ENCODE measurements around the gene PQBP1. TPM values are rescaled to one million over a fixed set of nuclear protein-coding genes. Genes with fewer than 3 reads are reported as not detected.
A peak's percentile ranks its signal among the peaks of the same experiment; 100 is the strongest.

The PQBP1 gene
- total RNA-seq, 2 experiments from 2014 or later, result 73.4 to 75.3 TPM

DNA sequence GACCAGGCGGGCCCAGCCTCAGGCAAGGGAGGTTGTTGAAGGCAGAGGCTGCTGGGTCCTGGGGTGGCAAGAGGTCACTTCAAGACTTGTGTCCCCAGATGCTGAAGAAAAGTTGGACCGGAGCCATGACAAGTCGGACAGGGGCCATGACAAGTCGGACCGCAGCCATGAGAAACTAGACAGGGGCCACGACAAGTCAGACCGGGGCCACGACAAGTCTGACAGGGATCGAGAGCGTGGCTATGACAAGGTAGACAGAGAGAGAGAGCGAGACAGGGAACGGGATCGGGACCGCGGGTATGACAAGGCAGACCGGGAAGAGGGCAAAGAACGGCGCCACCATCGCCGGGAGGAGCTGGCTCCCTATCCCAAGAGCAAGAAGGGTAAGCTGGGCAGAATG lies 4.4 kb downstream of the PQBP1 start:
- no peaks in the 10 kb centered on the region for H3K9me3 Mint-ChIP-seq (ENCODE audit: low read depth)
- CTCF ChIA-PET, result no interaction called here
- H3K27ac Mint-ChIP-seq, result no peak overlapping the region
- DNase-seq (no peak), ATAC-seq (no peak)
- POLR2A ChIA-PET, result no interaction called here
- intact Hi-C loops (cut with DNase I, micrococcal nuclease), result no loop called here
- no peak overlapping the region for H3K4me3 Mint-ChIP-seq
- H3K36me3 Mint-ChIP-seq (ENCODE audit: low read depth), result peaks cover 20% of the 10 kb centered on the region
- H3K4me1 Mint-ChIP-seq, result peaks cover 5% of the 10 kb centered on the region
- no peaks in the 10 kb centered on the region for H3K27me3 Mint-ChIP-seq

DNA sequence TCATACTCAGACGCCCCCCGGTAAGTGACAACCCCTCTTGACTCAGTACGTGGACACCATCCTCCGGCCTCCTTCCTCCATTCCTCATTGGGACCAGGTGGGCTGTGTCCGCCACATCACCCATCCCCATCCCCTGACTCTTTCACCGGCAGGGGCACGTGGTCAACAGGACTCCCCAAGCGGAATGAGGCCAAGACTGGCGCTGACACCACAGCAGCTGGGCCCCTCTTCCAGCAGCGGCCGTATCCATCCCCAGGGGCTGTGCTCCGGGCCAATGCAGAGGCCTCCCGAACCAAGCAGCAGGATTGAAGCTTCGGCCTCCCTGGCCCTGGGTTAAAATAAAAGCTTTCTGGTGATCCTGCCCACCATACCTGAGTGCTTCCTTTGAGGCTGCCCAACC lies 5.0 kb downstream of the PQBP1 start:
- peaks cover 5% of the 10 kb centered on the region for H3K4me1 Mint-ChIP-seq
- H3K27ac Mint-ChIP-seq, result no peak overlapping the region
- POLR2A ChIA-PET, result no interaction called here
- H3K4me3 Mint-ChIP-seq, result no peak overlapping the region
- intact Hi-C loops (cut with DNase I, micrococcal nuclease), result no loop called here
- ATAC-seq, result no peak
- DNase-seq, result no peak
- no peaks in the 10 kb centered on the region for H3K27me3 Mint-ChIP-seq
- H3K36me3 Mint-ChIP-seq (ENCODE audit: low read depth), result peaks cover 20% of the 10 kb centered on the region
- no peaks in the 10 kb centered on the region for H3K9me3 Mint-ChIP-seq (ENCODE audit: low read depth)
- CTCF ChIA-PET, result interaction anchor here (0.6 to 0.7 kb wide), 2 partner anchors 34 to 364 kb away, joined by 3 read pairs; no protein-coding TSS in a partner anchor

GRCh38 chrX:48903290-48903689 lies 5.6 kb downstream of the PQBP1 start:
- ATAC-seq (no peak), DNase-seq (no peak)
- CTCF ChIA-PET, result interaction anchor here (0.6 to 0.7 kb wide), 2 partner anchors 34 to 365 kb away, joined by 3 read pairs; no protein-coding TSS in a partner anchor
- intact Hi-C loops (cut with DNase I, micrococcal nuclease), result no loop called here
- no peak overlapping the region for H3K27ac Mint-ChIP-seq
- no peaks in the 10 kb centered on the region for H3K27me3 Mint-ChIP-seq
- H3K4me3 Mint-ChIP-seq, result no peak overlapping the region
- H3K4me1 Mint-ChIP-seq, result peaks cover 5% of the 10 kb centered on the region
- H3K36me3 Mint-ChIP-seq (ENCODE audit: low read depth), result peaks cover 20% of the 10 kb centered on the region
- H3K9me3 Mint-ChIP-seq (ENCODE audit: low read depth), result no peaks in the 10 kb centered on the region
- POLR2A ChIA-PET, result interaction anchor here (0.6 kb wide), 1 partner anchor 49 kb away, joined by 3 read pairs; no protein-coding TSS in a partner anchor

- peaks cover 5% of the 10 kb centered on the region for H3K4me1 Mint-ChIP-seq
- intact Hi-C loops (cut with DNase I, micrococcal nuclease), result no loop called here
- peaks cover 20% of the 10 kb centered on the region for H3K36me3 Mint-ChIP-seq (ENCODE audit: low read depth)
- no peak overlapping the region for H3K4me3 Mint-ChIP-seq
- H3K27me3 Mint-ChIP-seq, result no peaks in the 10 kb centered on the region
- H3K27ac Mint-ChIP-seq, result no peak overlapping the region
- CTCF ChIA-PET, result no interaction called here
- no peak for DNase-seq
- POLR2A ChIA-PET, result interaction anchor here (0.6 kb wide), 1 partner anchor 49 kb away, joined by 3 read pairs; no protein-coding TSS in a partner anchor
- ATAC-seq, result no peak
- H3K9me3 Mint-ChIP-seq (ENCODE audit: low read depth), result no peaks in the 10 kb centered on the region
Measured at GRCh38 chrX:48904180-48904579, 6.5 kb downstream of the PQBP1 start.

DNA sequence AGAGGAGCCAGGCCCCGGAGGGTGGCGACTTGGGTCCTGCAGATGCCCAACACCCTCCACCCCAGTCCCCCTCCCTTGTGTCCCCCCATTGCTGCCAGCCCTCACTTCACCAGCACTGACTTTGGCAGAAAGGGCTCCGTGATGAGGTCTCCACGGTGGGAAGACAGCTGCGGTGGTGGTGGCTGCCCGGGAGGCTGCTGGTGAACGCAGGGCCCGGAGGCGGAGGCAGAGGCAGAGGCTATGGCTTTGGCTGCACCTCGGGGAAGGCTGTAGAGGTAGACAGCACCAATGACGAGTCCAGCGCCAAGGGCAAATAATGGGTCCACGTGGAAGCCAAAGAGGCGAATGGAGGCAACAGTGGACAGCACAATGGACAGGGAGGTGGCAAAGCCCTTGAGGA lies 6.9 kb downstream of the PQBP1 start:
- ChIA-PET POLR2A (no interaction called here), CTCF (no interaction called here)
- peaks cover 20% of the 10 kb centered on the region for H3K36me3 Mint-ChIP-seq (ENCODE audit: low read depth)
- no peak overlapping the region for H3K27ac Mint-ChIP-seq
- no peak for DNase-seq
- intact Hi-C loops (cut with DNase I, micrococcal nuclease), result no loop called here
- no peaks in the 10 kb centered on the region for H3K27me3 Mint-ChIP-seq
- no peaks in the 10 kb centered on the region for H3K9me3 Mint-ChIP-seq (ENCODE audit: low read depth)
- no peak for ATAC-seq
- no peak overlapping the region for H3K4me3 Mint-ChIP-seq
- peaks cover 2% of the 10 kb centered on the region for H3K4me1 Mint-ChIP-seq

- Mint-ChIP-seq H3K27ac (no peak overlapping the region), H3K4me3 (no peak overlapping the region), H3K36me3 (ENCODE audit: low read depth) (peaks cover 18% of the 10 kb centered on the region), H3K9me3 (ENCODE audit: low read depth) (no peaks in the 10 kb centered on the region), H3K27me3 (no peaks in the 10 kb centered on the region), H3K4me1 (peaks cover 2% of the 10 kb centered on the region)
- DNase-seq (no peak), ATAC-seq (no peak)
- ChIA-PET POLR2A (no interaction called here), CTCF (no interaction called here)
- intact Hi-C loops (cut with DNase I, micrococcal nuclease), result no loop called here
Measured at GRCh38 chrX:48905090-48905790, 7.5 kb downstream of the PQBP1 start.

DNA sequence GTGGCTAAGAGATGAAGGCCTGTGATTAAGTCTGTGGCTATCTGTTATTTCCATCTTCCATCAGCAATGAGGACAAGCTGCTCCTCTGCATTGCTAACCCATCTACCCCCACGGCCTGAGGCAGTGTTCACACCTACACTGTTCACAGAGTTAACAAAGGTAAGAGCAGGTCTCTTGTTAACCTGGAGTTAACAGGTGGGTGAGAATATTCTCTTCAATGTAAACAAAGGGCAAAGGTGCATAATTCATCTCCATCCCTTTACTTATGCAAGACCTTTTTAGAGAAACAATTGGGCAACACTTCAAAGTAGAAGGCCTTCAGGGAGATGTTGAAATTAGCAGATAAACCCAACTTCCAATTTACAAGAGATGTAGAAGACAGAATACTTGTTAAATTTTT lies 10.9 kb downstream of the PQBP1 start:
- Mint-ChIP-seq H3K27ac (no peak overlapping the region), H3K4me3 (no peak overlapping the region), H3K9me3 (ENCODE audit: low read depth) (no peaks in the 10 kb centered on the region), H3K4me1 (peaks cover 25% of the 10 kb centered on the region), H3K36me3 (ENCODE audit: low read depth) (peaks cover 22% of the 10 kb centered on the region), H3K27me3 (no peaks in the 10 kb centered on the region)
- CTCF ChIA-PET, result no interaction called here
- POLR2A ChIA-PET, result interaction anchor here (1.2 kb wide), 1 partner anchor 11 kb away, joined by 3 read pairs; the partner anchor contains the start of genes PQBP1 and TIMM17B
- DNase-seq (no peak), ATAC-seq (no peak)
- intact Hi-C loops (cut with DNase I, micrococcal nuclease), result no loop called here

- peaks cover 37% of the 10 kb centered on the region for H3K4me1 Mint-ChIP-seq
- ChIA-PET POLR2A (no interaction called here), CTCF (interaction anchor here (0.5 kb wide), 1 partner anchor 29 kb away, joined by 3 read pairs; no protein-coding TSS in a partner anchor)
- no peaks in the 10 kb centered on the region for H3K9me3 Mint-ChIP-seq (ENCODE audit: low read depth)
- H3K27me3 Mint-ChIP-seq, result no peaks in the 10 kb centered on the region
- H3K36me3 Mint-ChIP-seq (ENCODE audit: low read depth), result peaks cover 29% of the 10 kb centered on the region
- intact Hi-C loops (cut with DNase I, micrococcal nuclease), result loop anchor here (10.0 kb wide), 2 partner anchors 235 to 1255 kb away; partner anchors contain the start of genes ELK1 (in 1 of the 2) and UXT (in 1 of the 2)
- no peak for DNase-seq
- ATAC-seq, result no peak
- H3K4me3 Mint-ChIP-seq, result peak overlapping the region; percentile 97
- no peak overlapping the region for H3K27ac Mint-ChIP-seq
Measured at GRCh38 chrX:48909703-48910294, 12.1 kb downstream of the PQBP1 start.

- POLR2A ChIA-PET, result interaction anchor here (0.9 to 2.3 kb wide), 7 partner anchors 13 to 371 kb away, joined by 3 to 39 read pairs (median 5); partner anchors contain the start of genes PQBP1, TBC1D25 and TIMM17B
- intact Hi-C loops (cut with DNase I, micrococcal nuclease), result loop anchor here (1.0 to 10.0 kb wide), 5 partner anchors 14 to 1256 kb away; partner anchors contain the start of genes ELK1 (in 1 of the 2), HDAC6 (in 1 of the 2), PQBP1 (in 1 of the 2) and TIMM17B (in 1 of the 2)
- H3K27me3 Mint-ChIP-seq, result no peaks in the 10 kb centered on the region
- DNase-seq, result no peak
- peaks cover 40% of the 10 kb centered on the region for H3K36me3 Mint-ChIP-seq (ENCODE audit: low read depth)
- ATAC-seq, result peak; percentile 11
- peaks cover 39% of the 10 kb centered on the region for H3K4me1 Mint-ChIP-seq
- CTCF ChIA-PET, result interaction anchor here (0.9 to 1.8 kb wide), 2 partner anchors 26 to 30 kb away, joined by 3 to 9 read pairs; no protein-coding TSS in a partner anchor
- H3K4me3 Mint-ChIP-seq, result peak overlapping the region; percentile 97
- no peaks in the 10 kb centered on the region for H3K9me3 Mint-ChIP-seq (ENCODE audit: low read depth)
- H3K27ac Mint-ChIP-seq, result peak overlapping the region; percentile 92
Measured at GRCh38 chrX:48910926-48911411, 13.2 kb downstream of the PQBP1 start.

- H3K9me3 Mint-ChIP-seq (ENCODE audit: low read depth), result no peaks in the 10 kb centered on the region
- no peaks in the 10 kb centered on the region for H3K27me3 Mint-ChIP-seq
- peaks cover 39% of the 10 kb centered on the region for H3K4me1 Mint-ChIP-seq
- intact Hi-C loops (cut with DNase I, micrococcal nuclease), result loop anchor here (1.0 to 10.0 kb wide), 6 partner anchors 14 to 1257 kb away; partner anchors contain the start of genes ELK1 (in 1 of the 2), HDAC6 (in 1 of the 2), PQBP1 (in 1 of the 2) and TFE3 (in 1 of the 2)
- H3K36me3 Mint-ChIP-seq (ENCODE audit: low read depth), result peaks cover 47% of the 10 kb centered on the region
- ATAC-seq, result peak; percentile 69
- H3K27ac Mint-ChIP-seq, result peak within 1 kb of the TSS; percentile 92
- H3K4me3 Mint-ChIP-seq, result peak within 1 kb of the TSS; percentile 97
- DNase-seq, result peak; percentile 93
- ChIA-PET POLR2A (interaction anchor here (0.6 to 2.3 kb wide), 13 partner anchors 9 to 372 kb away, joined by 3 to 39 read pairs (median 4); partner anchors contain the start of genes HDAC6, OTUD5, PQBP1 and TBC1D25), CTCF (interaction anchor here (0.9 to 2.1 kb wide), 5 partner anchors 20 to 35 kb away, joined by 3 to 9 read pairs (median 4); no protein-coding TSS in a partner anchor)
Measured at GRCh38 chrX:48911412-48912182, 13.9 kb downstream of the PQBP1 start, which contains the start of gene SLC35A2. Gene SLC35A2 (minus strand): TSS chrX:48911646. CDS start chrX:48911636, 10 bp downstream.

All from activated CD4-positive, alpha-beta T cell treated with anti-CD3 and anti-CD28 coated beads for 36 hours (primary cell).